HEK293 (cell line): ENCODE data around the gene CTBP2.

Experiments
- CTCF ChIP-seq: fragments of 450-650 bp; formaldehyde crosslinking; IDR thresholded peaks from 2 replicates; pipeline ENCODE4 v1.5.1; 2016; ENCODE audit warnings: missing biosample characterization, missing genetic modification characterization
- RBAK ChIP-seq: fragments of 450-650 bp; formaldehyde crosslinking; IDR thresholded peaks from 2 replicates; pipeline ENCODE4 v1.5.1; 2016; ENCODE audit warnings: missing biosample characterization, missing genetic modification characterization
- SETDB1 ChIP-seq: IDR thresholded peaks from one replicate; pipeline ENCODE4 v1.6.1; 2017; ENCODE audit warnings: mild to moderate bottlenecking, low read length, moderate library complexity, mixed read lengths; ENCODE audit not compliant: insufficient read length
- ZNF121 ChIP-seq: fragments of 450-650 bp; formaldehyde crosslinking; IDR thresholded peaks from 2 replicates; pipeline ENCODE4 v1.5.1; 2016; ENCODE audit warnings: missing biosample characterization, missing genetic modification characterization
- ZNF146 ChIP-seq: fragments of 450-650 bp; formaldehyde crosslinking; IDR thresholded peaks from 2 replicates; pipeline ENCODE4 v1.5.1; 2016; ENCODE audit warnings: missing biosample characterization, missing genetic modification characterization
- ZNF23 ChIP-seq: fragments of 450-650 bp; formaldehyde crosslinking; IDR thresholded peaks from 2 replicates; pipeline ENCODE4 v1.5.1; 2016; ENCODE audit warnings: missing biosample characterization, missing genetic modification characterization, borderline replicate concordance
- ZNF292 ChIP-seq: fragments of 450-650 bp; formaldehyde crosslinking; IDR thresholded peaks from 2 replicates; pipeline ENCODE4 v1.5.1; 2016; ENCODE audit warnings: low read depth, missing biosample characterization, missing genetic modification characterization, borderline replicate concordance
- ZNF302 ChIP-seq: fragments of 450-650 bp; formaldehyde crosslinking; IDR thresholded peaks from 2 replicates; pipeline ENCODE4 v1.5.1; 2016; ENCODE audit warnings: missing biosample characterization, missing genetic modification characterization, low read depth
- ZNF341 ChIP-seq: fragments of 450-650 bp; formaldehyde crosslinking; IDR thresholded peaks from 2 replicates; pipeline ENCODE4; 2016; ENCODE audit warnings: low read depth, missing biosample characterization, missing genetic modification characterization

DNA sequence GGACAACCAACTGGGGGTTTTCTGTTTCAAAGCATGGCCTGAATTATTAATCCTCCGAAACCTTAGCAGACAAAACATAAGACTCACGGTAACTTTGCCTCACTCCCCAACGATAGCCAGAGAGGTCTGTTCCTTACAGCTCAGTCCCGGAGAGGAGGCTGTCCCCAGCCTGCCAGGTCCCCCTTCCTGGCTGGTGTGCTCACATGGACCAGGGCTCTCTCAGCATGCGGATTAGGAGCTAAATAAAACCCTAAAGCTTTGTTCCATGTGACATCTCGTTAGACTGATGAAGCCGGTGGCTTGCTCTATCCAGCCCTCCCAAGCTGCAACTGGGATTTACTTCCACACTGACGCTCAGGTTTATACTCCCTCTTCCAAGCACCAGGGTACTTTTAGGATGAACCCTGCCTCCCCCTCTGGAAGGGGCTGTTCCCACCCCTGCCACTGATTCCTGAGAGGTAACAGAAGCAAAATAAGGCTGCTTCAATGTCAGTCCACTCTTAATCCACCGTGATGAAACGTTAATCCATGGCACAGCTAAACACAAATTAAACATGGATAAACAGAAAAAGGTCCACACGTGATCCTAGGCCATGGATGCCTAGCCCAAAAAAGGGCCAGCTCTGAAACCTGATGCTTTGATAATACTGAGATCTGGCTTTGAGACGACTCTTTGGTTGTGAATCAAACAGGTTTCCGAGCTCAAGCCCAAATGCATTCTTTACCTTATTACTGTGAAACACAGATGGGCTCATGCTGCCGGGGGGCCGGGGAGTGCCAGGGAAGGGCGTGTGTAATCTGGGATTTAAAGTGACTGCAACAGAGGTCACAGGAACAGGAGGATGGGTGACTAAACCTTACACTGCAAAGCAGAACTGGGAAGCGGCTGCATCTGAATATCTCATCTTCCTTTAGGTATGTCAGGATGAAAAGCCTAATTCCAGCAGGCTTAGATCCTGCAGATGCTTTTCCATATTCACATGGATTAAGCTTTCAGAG, 132.2 kb downstream of the CTBP2 start:
- no peak for TF ChIP-seq ZNF121
- TF ChIP-seq ZNF292 (tag by site-specific recombination) = no peak
- TF ChIP-seq CTCF (tag by site-specific recombination) = no peak
- TF ChIP-seq RBAK (tag by site-specific recombination) = no peak
- no peak for TF ChIP-seq ZNF146 (tag by site-specific recombination)
- TF ChIP-seq ZNF23 (tag by site-specific recombination) = no peak
- no peak for TF ChIP-seq SETDB1
- TF ChIP-seq ZNF341 (tag by site-specific recombination) = no peak
- no peak for TF ChIP-seq ZNF302 (tag by site-specific recombination)
